CD8-positive, alpha-beta memory T cell (primary cell): ENCODE data around the gene PIAS4. TPM values are rescaled to one million over a fixed set of nuclear protein-coding genes. Genes with fewer than 3 reads are reported as not detected.

Experiments
- CTCF ChIA-PET: fragments of 350-600 bp; sonication (Branson Sonifier 250); formaldehyde crosslinking; loops from one replicate; lab custom pipeline; 2021; ENCODE audit warnings: antibody characterized with exemption; lab: Charles Lee
- POLR2A ChIA-PET: fragments of 350-600 bp; sonication (Branson Sonifier 250); formaldehyde crosslinking; loops from one replicate; lab custom pipeline; 2021; ENCODE audit warnings: antibody characterized with exemption; lab: Charles Lee
- DNase-seq, 5 donors: peaks; one replicate each; pipeline versions ENCODE4 v3.0.0 to v3.0.0-alpha.2; 2020 to 2022; ENCODE audit warnings: mixed read lengths in 1 of 5
- H3K27ac ChIP-seq: one replicate; pipeline ENCODE4 v1.7.0; 2013; ENCODE audit warnings: low read depth, mild to moderate bottlenecking, low read length, moderate library complexity
- H3K27me3 ChIP-seq: 2 replicates; pipeline ENCODE4 v1.7.0; 2013; ENCODE audit warnings: low read length, mild to moderate bottlenecking; ENCODE audit not compliant: insufficient read depth, poor library complexity, severe bottlenecking
- H3K36me3 ChIP-seq: 2 replicates; pipeline ENCODE4 v1.7.0; 2013; ENCODE audit warnings: mild to moderate bottlenecking, low read length, moderate library complexity; ENCODE audit not compliant: insufficient read depth
- H3K4me1 ChIP-seq: 2 replicates; pipeline ENCODE4 v1.7.0; 2013; ENCODE audit warnings: mild to moderate bottlenecking, low read length, moderate library complexity; ENCODE audit not compliant: insufficient read depth
- H3K4me3 ChIP-seq: 2 replicates; pipeline ENCODE4 v1.7.0; 2013; ENCODE audit warnings: mild to moderate bottlenecking, low read length
- H3K9me3 ChIP-seq: 2 replicates; pipeline ENCODE4 v1.7.0; 2013; ENCODE audit warnings: mild to moderate bottlenecking, low read length
- H3K27ac Mint-ChIP-seq, 8 donors: one replicate each; pipeline ENCODE4 v1.8.0; 2020 to 2021; ENCODE audit warnings: mixed read lengths in 8 of 8, mild to moderate bottlenecking in 6 of 8, inconsistent platforms in 3 of 8, moderate library complexity in 3 of 8
- H3K27me3 Mint-ChIP-seq, 2 donors: one replicate each; pipeline ENCODE4 v1.8.0; 2020 to 2021; ENCODE audit warnings: mixed read lengths in 2 of 2, mild to moderate bottlenecking in 1 of 2, moderate library complexity in 1 of 2
- H3K36me3 Mint-ChIP-seq, 3 donors: one replicate each; pipeline ENCODE4 v1.8.0; 2020 to 2021; ENCODE audit warnings: mixed read lengths in 3 of 3, inconsistent platforms in 1 of 3, mild to moderate bottlenecking in 1 of 3
- H3K4me1 Mint-ChIP-seq, 3 donors: one replicate each; pipeline ENCODE4 v1.8.0; 2020 to 2021; ENCODE audit warnings: mixed read lengths in 3 of 3, inconsistent platforms in 1 of 3, mild to moderate bottlenecking in 1 of 3
- H3K4me3 Mint-ChIP-seq, 7 donors: one replicate each; pipeline ENCODE4 v1.8.0; 2020 to 2021; ENCODE audit warnings: mixed read lengths in 7 of 7, mild to moderate bottlenecking in 6 of 7, moderate library complexity in 4 of 7, inconsistent platforms in 2 of 7
- H3K9me3 Mint-ChIP-seq, 5 donors: one replicate each; pipeline ENCODE4 v1.8.0; 2020 to 2022; ENCODE audit warnings: mixed read lengths in 5 of 5, mild to moderate bottlenecking in 3 of 5, moderate library complexity in 2 of 5, inconsistent platforms in 1 of 5
- polyA plus RNA-seq: library from polyadenylated mRNA; unstranded; fragments of 300-500 nt; fragmentation: Illumina TruSeq; gene quantifications from one replicate; pipeline ENCODE4 v1.2.3, GENCODE V29; 2021
- total RNA-seq, 2 experiments: library from RNA; stranded (reverse); gene quantifications; one replicate each; pipeline ENCODE4 v1.2.3, GENCODE V29; 2021

PIAS4 gene
- total and polyA plus RNA-seq, 3 experiments from 2014 or later, result 6.3 to 33.8 (median 29.1) TPM

- H3K4me1 Mint-ChIP-seq, result peaks cover 39 to 70% (median 48%) of the 10 kb centered on the region in 3 donors
- H3K9me3 Mint-ChIP-seq, result no peaks in the 10 kb centered on the region
- peaks cover 16% of the 10 kb centered on the region for H3K36me3 ChIP-seq
- peak overlapping the region in 5 of 7 donors; percentile 39 to 74 (median 64) for H3K4me3 Mint-ChIP-seq
- no peak overlapping the region for H3K4me3 ChIP-seq
- H3K27me3 ChIP-seq, result no peaks in the 10 kb centered on the region
- ChIA-PET CTCF (no interaction called here), POLR2A (no interaction called here)
- no peak for DNase-seq
- H3K27ac Mint-ChIP-seq, result peak overlapping the region in 7 of 8 donors; percentile 55 to 94 (median 72)
- peaks cover 14% of the 10 kb centered on the region for H3K4me1 ChIP-seq
- peaks cover 0 to 8% of the 10 kb centered on the region in 2 donors for H3K27me3 Mint-ChIP-seq
- peaks cover 13 to 71% (median 18%) of the 10 kb centered on the region in 3 donors for H3K36me3 Mint-ChIP-seq
- H3K9me3 ChIP-seq, result no peaks in the 10 kb centered on the region
- no peak overlapping the region for H3K27ac ChIP-seq
Measured at GRCh38 chr19:4053423-4054324, 46.1 kb downstream of the PIAS4 start.

- Histone ChIP-seq H3K4me3 (no peak overlapping the region), H3K4me1 (peaks cover 23% of the 10 kb centered on the region), H3K9me3 (no peaks in the 10 kb centered on the region), H3K27ac (no peak overlapping the region), H3K27me3 (no peaks in the 10 kb centered on the region), H3K36me3 (peaks cover 16% of the 10 kb centered on the region)
- H3K9me3 Mint-ChIP-seq, result no peaks in the 10 kb centered on the region
- DNase-seq, result peak in 1 of 5 donors; percentile 52
- POLR2A ChIA-PET, result interaction anchor here (0.6 kb wide), 1 partner anchor 67 kb away, joined by 3 read pairs; no protein-coding TSS in a partner anchor
- H3K4me3 Mint-ChIP-seq, result no peak overlapping the region
- peaks cover 40 to 72% (median 42%) of the 10 kb centered on the region in 3 donors for H3K4me1 Mint-ChIP-seq
- peaks cover 0 to 8% of the 10 kb centered on the region in 2 donors for H3K27me3 Mint-ChIP-seq
- H3K36me3 Mint-ChIP-seq, result peaks cover 13 to 64% (median 17%) of the 10 kb centered on the region in 3 donors
- CTCF ChIA-PET, result no interaction called here
- no peak overlapping the region for H3K27ac Mint-ChIP-seq
Measured at GRCh38 chr19:4054441-4055208, 47.1 kb downstream of the PIAS4 start.

DNA sequence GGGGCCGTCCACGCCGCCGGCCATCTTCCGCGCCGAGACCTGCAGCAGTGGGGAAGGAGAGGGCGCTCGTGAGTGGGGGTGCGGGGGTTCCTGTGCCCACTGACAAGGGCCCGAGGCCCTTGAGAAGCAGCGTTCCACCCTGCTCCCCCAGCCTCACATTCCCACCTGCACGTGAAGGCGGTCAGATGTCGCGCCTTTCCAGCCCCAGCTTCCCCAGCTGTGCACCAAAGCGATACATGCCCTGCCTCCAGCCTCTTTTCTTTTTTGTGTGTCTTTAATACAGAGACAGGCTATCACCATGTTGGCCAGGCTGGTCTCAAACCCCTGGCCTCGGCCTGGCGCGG, 47.6 kb downstream of the PIAS4 start:
- no peaks in the 10 kb centered on the region for H3K27me3 ChIP-seq
- DNase-seq, result peak in 1 of 5 donors; percentile 43
- Mint-ChIP-seq H3K4me3 (peak overlapping the region in 3 of 7 donors; percentile 15 to 78 (median 29)), H3K9me3 (no peaks in the 10 kb centered on the region), H3K27ac (peak overlapping the region in 1 of 8 donors; percentile 52), H3K27me3 (peaks cover 0 to 8% of the 10 kb centered on the region in 2 donors), H3K36me3 (peaks cover 13 to 60% (median 15%) of the 10 kb centered on the region in 3 donors), H3K4me1 (peaks cover 38 to 73% (median 38%) of the 10 kb centered on the region in 3 donors)
- peaks cover 16% of the 10 kb centered on the region for H3K36me3 ChIP-seq
- POLR2A ChIA-PET, result interaction anchor here (0.6 kb wide), 1 partner anchor 68 kb away, joined by 3 read pairs; no protein-coding TSS in a partner anchor
- no peak overlapping the region for H3K27ac ChIP-seq
- H3K9me3 ChIP-seq, result no peaks in the 10 kb centered on the region
- H3K4me3 ChIP-seq, result no peak overlapping the region
- peaks cover 26% of the 10 kb centered on the region for H3K4me1 ChIP-seq
- CTCF ChIA-PET, result no interaction called here

- CTCF ChIA-PET, result interaction anchor here (1.0 to 1.4 kb wide), 2 partner anchors 47 kb away, joined by 3 to 4 read pairs; no protein-coding TSS in a partner anchor
- Histone ChIP-seq H3K27ac (peak overlapping the region; percentile 74), H3K27me3 (no peaks in the 10 kb centered on the region), H3K4me3 (no peak overlapping the region), H3K36me3 (peaks cover 12% of the 10 kb centered on the region), H3K9me3 (no peaks in the 10 kb centered on the region), H3K4me1 (peaks cover 50% of the 10 kb centered on the region)
- Mint-ChIP-seq H3K27me3 (peaks cover 0 to 8% of the 10 kb centered on the region in 2 donors), H3K4me3 (peak overlapping the region; percentile 59 to 83 (median 65)), H3K9me3 (no peaks in the 10 kb centered on the region), H3K27ac (peak overlapping the region; percentile 55 to 98 (median 90)), H3K4me1 (peaks cover 33 to 75% (median 39%) of the 10 kb centered on the region in 3 donors), H3K36me3 (peaks cover 7 to 44% (median 10%) of the 10 kb centered on the region in 3 donors)
- POLR2A ChIA-PET, result interaction anchor here (0.8 to 1.8 kb wide), 7 partner anchors 8 to 57 kb away, joined by 3 to 6 read pairs (median 4); no protein-coding TSS in a partner anchor
- DNase-seq, result peak in 3 of 5 donors; percentile 50 to 74 (median 71)
Measured at GRCh38 chr19:4057931-4058692, 50.6 kb downstream of the PIAS4 start.

GRCh38 chr19:4058693-4059452, 51.3 kb downstream of the PIAS4 start:
- Mint-ChIP-seq H3K27me3 (peaks cover 0 to 8% of the 10 kb centered on the region in 2 donors), H3K9me3 (no peaks in the 10 kb centered on the region), H3K36me3 (peaks cover 0 to 40% (median 4%) of the 10 kb centered on the region in 3 donors), H3K27ac (peak overlapping the region in 7 of 8 donors; percentile 87 to 99 (median 95)), H3K4me3 (peak overlapping the region; percentile 44 to 92 (median 54)), H3K4me1 (peaks cover 29 to 75% (median 37%) of the 10 kb centered on the region in 3 donors)
- H3K9me3 ChIP-seq, result no peaks in the 10 kb centered on the region
- H3K4me1 ChIP-seq, result peaks cover 50% of the 10 kb centered on the region
- no peak for DNase-seq
- H3K27me3 ChIP-seq, result no peaks in the 10 kb centered on the region
- peaks cover 4% of the 10 kb centered on the region for H3K36me3 ChIP-seq
- peak overlapping the region; percentile 74 for H3K27ac ChIP-seq
- ChIA-PET POLR2A (interaction anchor here (0.8 to 1.8 kb wide), 9 partner anchors 18 to 73 kb away, joined by 3 to 6 read pairs (median 4); partner anchors contain the start of genes EEF2 and PIAS4), CTCF (interaction anchor here (1.0 kb wide), 1 partner anchor 46 kb away, joined by 3 read pairs; no protein-coding TSS in a partner anchor)
- H3K4me3 ChIP-seq, result peak overlapping the region; percentile 6

DNA sequence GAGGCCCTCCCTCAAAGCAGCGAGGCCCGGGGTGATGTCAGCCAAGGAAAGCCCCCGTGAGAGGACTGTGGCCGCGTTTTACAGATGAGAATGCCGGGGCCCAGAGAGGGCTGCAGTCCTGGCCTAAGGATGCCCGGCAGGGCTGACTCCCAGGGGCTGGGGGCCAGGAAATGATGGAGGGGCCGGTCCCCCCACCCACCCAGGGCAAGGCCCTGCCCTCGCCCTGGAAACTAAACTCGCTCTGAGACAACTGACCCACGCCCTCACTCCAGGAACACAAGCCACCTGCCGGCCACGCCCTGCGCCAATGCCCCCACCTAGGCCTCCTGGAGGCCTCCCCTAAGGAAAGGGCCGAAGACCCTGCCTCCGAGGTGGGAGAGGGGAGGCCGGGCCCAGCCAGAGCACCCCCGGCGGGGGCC, 51.9 kb downstream of the PIAS4 start:
- peak in 1 of 5 donors; percentile 45 for DNase-seq
- peak overlapping the region; percentile 6 for H3K4me3 ChIP-seq
- peak overlapping the region; percentile 74 for H3K27ac ChIP-seq
- H3K27me3 ChIP-seq, result no peaks in the 10 kb centered on the region
- ChIA-PET POLR2A (interaction anchor here (0.7 to 2.9 kb wide), 6 partner anchors 10 to 81 kb away, joined by 3 to 15 read pairs (median 3); partner anchors contain the start of genes EEF2 and PIAS4), CTCF (interaction anchor here (0.6 kb wide), 1 partner anchor 9 kb away, joined by 5 read pairs; no protein-coding TSS in a partner anchor)
- peak overlapping the region; percentile 80 to 99 (median 92) for H3K27ac Mint-ChIP-seq
- no peaks in the 10 kb centered on the region for H3K9me3 Mint-ChIP-seq
- peaks cover 0 to 8% of the 10 kb centered on the region in 2 donors for H3K27me3 Mint-ChIP-seq
- H3K36me3 ChIP-seq, result peaks cover 4% of the 10 kb centered on the region
- peaks cover 0 to 40% (median 4%) of the 10 kb centered on the region in 3 donors for H3K36me3 Mint-ChIP-seq
- peaks cover 52% of the 10 kb centered on the region for H3K4me1 ChIP-seq
- no peaks in the 10 kb centered on the region for H3K9me3 ChIP-seq
- H3K4me1 Mint-ChIP-seq, result peaks cover 29 to 76% (median 37%) of the 10 kb centered on the region in 3 donors
- peak overlapping the region; percentile 48 to 92 (median 71) for H3K4me3 Mint-ChIP-seq
